ENCODE data around the gene ABCC3.

The ABCC3 gene

GRCh38 chr17:50649042-50649908 is 14.6 kb downstream of the ABCC3 start:
- DNase-seq: peak; percentile 55

- DNase-seq: no peak
Observed at GRCh38 chr17:50651661-50652060, 17.0 kb downstream of the ABCC3 start.

- DNase-seq: no peak
Observed at GRCh38 chr17:50653738-50654137, 19.1 kb downstream of the ABCC3 start.

GRCh38 chr17:50656509-50656908 is 21.8 kb downstream of the ABCC3 start:
- no peak for DNase-seq

GRCh38 chr17:50657054-50657453 is 22.4 kb downstream of the ABCC3 start:
- no peak for DNase-seq

- DNase-seq: no peak
Observed at GRCh38 chr17:50657627-50658026, 22.9 kb downstream of the ABCC3 start.

- no peak for DNase-seq
Observed at GRCh38 chr17:50658616-50659015, 23.9 kb downstream of the ABCC3 start.

GRCh38 chr17:50659179-50659578 is 24.5 kb downstream of the ABCC3 start:
- DNase-seq: no peak

GRCh38 chr17:50660042-50660886 is 25.6 kb downstream of the ABCC3 start:
- DNase-seq: peak; percentile 8

- DNase-seq: no peak
Observed at GRCh38 chr17:50660887-50661345, 26.2 kb downstream of the ABCC3 start.

- DNase-seq: no peak
Observed at GRCh38 chr17:50661348-50661747, 26.7 kb downstream of the ABCC3 start.

GRCh38 chr17:50661795-50662391 is 27.2 kb downstream of the ABCC3 start:
- DNase-seq: peak; percentile 88

- no peak for DNase-seq
Observed at GRCh38 chr17:50662632-50663225, 28.0 kb downstream of the ABCC3 start.

- no peak for DNase-seq
Observed at GRCh38 chr17:50663812-50664374, 29.2 kb downstream of the ABCC3 start.

GRCh38 chr17:50664788-50665458 is 30.2 kb downstream of the ABCC3 start:
- DNase-seq: no peak

- DNase-seq: no peak
Observed at GRCh38 chr17:50665838-50666237, 31.2 kb downstream of the ABCC3 start.

GRCh38 chr17:50666316-50666715 is 31.6 kb downstream of the ABCC3 start:
- DNase-seq: no peak

GRCh38 chr17:50667259-50668024 is 32.8 kb downstream of the ABCC3 start:
- no peak for DNase-seq

- peak; percentile 74 for DNase-seq
Observed at GRCh38 chr17:50668025-50668837, 33.5 kb downstream of the ABCC3 start.

GRCh38 chr17:50668838-50669581 is 34.3 kb downstream of the ABCC3 start:
- DNase-seq: no peak
